Lower lobe of right lung (tissue), 2 donors: Measurements from ENCODE around the gene AXDND1. TPM values are rescaled to one million over a fixed set of nuclear protein-coding genes. Genes with fewer than 3 reads are reported as not detected.

ENCODE experiments used
- ATAC-seq, 2 donors: fragments of 200-7000 bp; cut with Tn5 transposase; one replicate each; pipeline ENCODE4 v1.9.1; 2020 to 2022; ENCODE audit warnings: mild to moderate bottlenecking in 2 of 2, moderate library complexity in 2 of 2
- DNase-seq: peaks from one replicate; pipeline ENCODE4 v3.0.0-alpha.2; 2020
- H3K27ac ChIP-seq: fragments of 200-600 bp; one replicate; pipeline ENCODE4 v1.8.0; 2022
- H3K27me3 ChIP-seq: fragments of 200-600 bp; one replicate; pipeline ENCODE4 v1.8.0; 2022; ENCODE audit warnings: low read depth
- H3K36me3 ChIP-seq: fragments of 200-600 bp; one replicate; pipeline ENCODE4 v1.8.0; 2022; ENCODE audit warnings: mild to moderate bottlenecking
- H3K4me1 ChIP-seq: fragments of 200-600 bp; one replicate; pipeline ENCODE4 v1.8.0; 2022
- H3K4me3 ChIP-seq: fragments of 200-600 bp; one replicate; pipeline ENCODE4 v1.8.0; 2022; ENCODE audit warnings: mild to moderate bottlenecking
- H3K9me3 ChIP-seq: fragments of 200-600 bp; one replicate; pipeline ENCODE4 v1.8.0; 2022
- CTCF ChIP-seq: fragments of 200-600 bp; IDR thresholded peaks from one replicate; pipeline ENCODE4 v1.8.0; 2022; ENCODE audit warnings: antibody characterized with exemption, mild to moderate bottlenecking
- intact Hi-C: fragments of 100-400 bp; cut with DNase I; formaldehyde crosslinking; loops from one replicate; pipeline ENCODE4 v1.11.0; 2022
- total RNA-seq: library from RNA; stranded (reverse); fragmentation: NEBNext Ultra II Directional; extraction: Animal tissue kit (Norgen Biotek cat#: 25700); gene quantifications from one replicate; pipeline ENCODE4 v1.2.1, GENCODE V29; 2021
- donor health status: DM: no; HTN: yes; CAD: no; lungs with severe emphysema.

The AXDND1 gene
- total RNA-seq, 1 donor from 2014 or later: 0.59 TPM

DNA sequence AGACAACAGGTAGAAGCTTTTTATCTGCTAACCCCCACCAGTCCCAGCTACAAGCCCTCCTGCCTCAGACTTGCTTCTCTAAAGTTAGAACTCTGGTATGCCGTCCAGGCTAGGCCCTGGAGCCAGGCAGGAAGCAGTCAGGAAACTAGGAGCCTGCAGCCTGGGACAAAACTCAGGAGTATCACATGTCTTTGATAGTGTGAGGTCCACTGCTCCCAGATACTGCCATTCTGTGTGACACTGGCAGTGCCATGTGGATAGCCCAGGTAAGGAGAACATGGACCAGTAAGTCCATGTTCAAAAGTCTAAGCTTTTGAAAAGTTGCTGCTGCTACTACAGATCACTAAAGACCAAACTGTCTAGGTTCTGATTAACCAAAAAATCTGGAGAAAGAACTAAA is 164.6 kb downstream of the AXDND1 start:
- Histone ChIP-seq H3K4me1 (no peaks in the 10 kb centered on the region), H3K27me3 (no peaks in the 10 kb centered on the region), H3K27ac (no peak overlapping the region), H3K9me3 (no peaks in the 10 kb centered on the region), H3K36me3 (no peaks in the 10 kb centered on the region), H3K4me3 (no peak overlapping the region)
- intact Hi-C loops: no loop called here
- TF ChIP-seq CTCF: no peak
- ATAC-seq (no peak), DNase-seq (no peak)

- intact Hi-C loops: no loop called here
- Histone ChIP-seq H3K9me3 (no peaks in the 10 kb centered on the region), H3K4me3 (no peak overlapping the region), H3K27ac (no peak overlapping the region), H3K36me3 (no peaks in the 10 kb centered on the region), H3K27me3 (no peaks in the 10 kb centered on the region), H3K4me1 (no peaks in the 10 kb centered on the region)
- DNase-seq (no peak), ATAC-seq (no peak)
- TF ChIP-seq CTCF: no peak
These were observed 176.0 kb downstream of the AXDND1 start for GRCh38 chr1:179541774-179542173.

- intact Hi-C loops: no loop called here
- H3K4me1 ChIP-seq: no peaks in the 10 kb centered on the region
- no peaks in the 10 kb centered on the region for H3K27me3 ChIP-seq
- no peak for ATAC-seq
- H3K9me3 ChIP-seq: no peaks in the 10 kb centered on the region
- no peaks in the 10 kb centered on the region for H3K36me3 ChIP-seq
- no peak overlapping the region for H3K4me3 ChIP-seq
- H3K27ac ChIP-seq: no peak overlapping the region
- TF ChIP-seq CTCF: no peak
- no peak for DNase-seq
These were observed 179.6 kb downstream of the AXDND1 start for GRCh38 chr1:179545321-179545720.

DNA sequence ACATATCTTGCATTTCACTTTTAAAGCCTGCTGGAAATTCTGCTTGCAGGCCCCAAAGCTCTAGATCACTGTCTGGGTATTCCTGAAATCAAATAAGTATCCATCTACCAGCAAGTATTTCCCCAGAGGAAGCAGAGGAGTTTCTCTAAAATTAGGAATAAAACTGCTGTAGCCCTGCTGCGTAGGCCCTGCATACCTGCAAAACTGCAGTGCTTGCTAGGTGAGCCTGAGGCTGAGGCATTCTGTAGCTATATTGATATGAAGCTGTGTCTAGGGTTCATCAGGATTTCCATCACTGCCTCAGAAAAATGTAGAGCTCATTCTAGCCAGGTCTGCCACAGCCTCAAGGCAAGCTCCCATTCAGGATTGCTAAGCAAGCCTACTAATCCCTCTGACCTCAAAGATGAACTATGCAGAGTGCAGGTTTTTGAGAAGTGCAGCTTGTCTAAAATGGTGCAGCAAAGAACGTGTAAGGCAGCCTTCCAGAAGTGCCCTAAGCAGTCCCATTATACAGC is 181.3 kb downstream of the AXDND1 start:
- DNase-seq (no peak), ATAC-seq (no peak)
- Histone ChIP-seq H3K36me3 (no peaks in the 10 kb centered on the region), H3K27ac (no peak overlapping the region), H3K27me3 (no peaks in the 10 kb centered on the region), H3K4me1 (no peaks in the 10 kb centered on the region), H3K4me3 (no peak overlapping the region), H3K9me3 (no peaks in the 10 kb centered on the region)
- intact Hi-C loops: no loop called here
- TF ChIP-seq CTCF: no peak

- Histone ChIP-seq H3K27me3 (no peaks in the 10 kb centered on the region), H3K4me3 (no peak overlapping the region), H3K27ac (no peak overlapping the region), H3K36me3 (no peaks in the 10 kb centered on the region), H3K9me3 (no peaks in the 10 kb centered on the region), H3K4me1 (no peaks in the 10 kb centered on the region)
- intact Hi-C loops: no loop called here
- TF ChIP-seq CTCF: no peak
- DNase-seq: no peak
- no peak for ATAC-seq
These were observed 183.0 kb downstream of the AXDND1 start for GRCh38 chr1:179548666-179549367.
